Endometrial microvascular endothelial cells (primary cell): ENCODE results near the gene PC. TPM values are rescaled to one million over a fixed set of nuclear protein-coding genes. Genes with fewer than 3 reads are reported as not detected.

ENCODE experiments used
- in situ Hi-C: cut with HindIII; loops from 2 replicates; pipeline ENCODE4 v1.10.0; 2017; ENCODE audit warnings: low sequenced_read_pairs, low pct_unique_long_range_greater_than_20kb; ENCODE audit errors: inconsistent ontology term
- total RNA-seq: library from RNA; depleted of rRNA; stranded (reverse); fragments of >200 nt; gene quantifications from one replicate; pipeline ENCODE4 v1.2.3, GENCODE V29; 2015; ENCODE audit errors: inconsistent ontology term

The PC gene
- total RNA-seq, 1 donor from 2014 or later: 22.1 TPM

DNA sequence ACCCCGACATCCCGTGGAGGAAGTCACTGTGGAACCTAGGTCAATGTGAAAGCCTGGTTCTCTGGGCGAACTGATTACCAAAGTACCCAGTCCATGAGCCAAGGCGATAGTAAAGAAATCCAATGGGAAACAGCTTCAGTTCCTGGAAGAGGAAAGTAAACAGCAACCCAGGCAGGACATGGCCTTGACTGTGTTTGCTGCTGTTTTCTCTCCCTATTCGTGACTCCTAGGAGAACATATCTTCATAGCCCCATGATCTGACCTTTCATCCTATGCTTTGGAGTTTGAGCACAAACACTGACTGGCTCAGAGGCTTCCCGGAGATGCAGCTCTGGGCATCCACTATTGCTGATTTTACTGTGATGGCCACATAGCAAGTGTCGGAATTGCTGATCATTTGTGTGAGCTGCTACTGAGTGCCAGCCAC lies 56.2 kb downstream of the PC start:
- in situ Hi-C loops: no loop called here

DNA sequence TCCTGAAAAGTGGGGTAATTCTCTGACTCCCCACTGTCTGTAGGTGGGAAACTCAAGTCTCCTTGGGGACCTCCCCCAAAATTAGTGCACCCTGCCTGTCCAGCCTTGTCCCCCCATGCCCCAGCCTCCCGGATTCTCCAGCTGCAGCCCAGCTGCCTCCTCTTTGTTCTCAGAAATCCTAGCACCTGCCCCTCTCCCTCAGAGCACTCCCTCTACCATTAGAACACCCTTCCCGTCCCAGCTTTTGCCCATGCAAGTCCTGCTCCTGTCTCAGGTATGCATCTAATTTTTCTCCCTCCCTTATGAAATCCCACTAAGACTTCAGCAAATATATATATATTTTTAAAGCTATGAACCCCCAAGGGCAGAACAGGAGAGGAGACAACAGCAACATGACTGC lies 64.0 kb downstream of the PC start:
- in situ Hi-C loops: no loop called here

DNA sequence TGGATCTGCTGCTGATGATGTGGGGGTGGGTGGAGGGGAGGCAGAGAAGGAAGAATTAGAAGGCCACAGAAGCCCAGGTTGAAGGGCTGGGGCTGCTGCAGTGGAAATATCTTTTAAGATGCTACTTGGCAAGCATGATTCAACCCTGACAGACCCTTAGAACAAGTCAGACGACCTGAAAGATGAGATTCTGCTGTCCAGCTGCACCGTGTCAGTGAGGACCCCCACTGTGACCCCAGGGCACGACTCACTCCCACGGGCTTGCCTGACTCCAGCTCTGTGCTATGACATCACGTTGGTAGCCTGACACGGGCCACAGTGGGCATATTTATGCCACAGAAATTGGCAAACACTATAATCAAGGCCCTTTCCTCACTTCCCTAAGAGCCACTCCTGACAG lies 65.3 kb downstream of the PC start:
- in situ Hi-C loops: no loop called here

DNA sequence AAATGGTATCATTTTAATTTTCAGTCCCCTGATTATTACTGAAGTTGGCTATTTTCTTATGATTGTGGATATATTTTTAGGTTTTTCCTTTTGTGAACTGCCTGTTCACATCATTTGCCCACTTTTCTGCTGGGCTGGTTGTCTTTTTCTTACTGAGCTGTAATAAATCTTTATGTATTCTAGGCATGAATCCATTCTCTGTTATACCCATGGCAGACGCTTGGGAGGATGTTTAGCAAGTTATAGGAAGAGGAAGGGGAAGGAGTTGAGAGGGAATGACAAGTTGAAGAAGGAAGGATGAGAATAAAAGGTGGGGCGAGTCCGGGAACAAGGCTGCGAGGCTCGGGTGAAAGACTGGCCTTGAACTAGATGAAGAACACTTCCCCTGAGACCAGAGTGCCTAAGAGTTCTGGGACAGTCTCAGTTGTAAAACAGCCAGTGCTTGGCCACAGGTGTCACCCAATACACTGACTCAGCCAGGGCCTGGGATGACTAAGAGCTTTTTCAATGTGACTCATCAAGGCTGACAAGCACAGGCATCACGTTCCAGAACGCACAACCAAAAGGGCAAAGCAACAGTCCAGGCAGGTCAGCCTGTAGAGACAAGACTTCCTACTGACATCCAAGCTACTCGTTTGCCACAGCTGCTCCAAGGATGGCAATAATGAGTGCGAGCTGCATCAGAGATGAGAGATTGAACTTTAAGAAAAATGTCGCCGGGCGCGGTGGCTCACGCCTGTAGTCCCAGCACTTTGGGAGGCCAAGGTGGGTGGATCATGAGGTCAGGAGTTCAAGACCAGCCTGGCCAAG lies 66.1 kb downstream of the PC start:
- in situ Hi-C loops: no loop called here

DNA sequence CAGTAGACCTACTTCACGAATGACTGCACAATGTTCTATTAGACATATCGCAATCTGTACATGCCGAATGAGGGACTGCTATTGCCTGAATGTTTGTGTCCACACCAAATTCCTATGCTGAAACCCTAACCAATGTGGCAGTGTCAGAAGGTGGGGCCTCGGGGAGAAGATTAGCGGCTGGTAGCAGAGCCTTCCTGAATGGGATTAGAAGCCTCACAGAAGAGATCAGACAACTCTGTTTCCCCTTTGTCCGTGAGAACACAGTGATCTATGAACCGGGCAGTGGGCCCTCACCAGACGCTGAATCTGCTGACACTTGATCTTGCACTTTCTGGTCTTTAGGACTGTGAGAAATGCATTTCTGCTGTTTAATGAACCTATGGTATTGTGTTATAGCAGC lies 68.2 kb downstream of the PC start:
- in situ Hi-C loops: no loop called here

DNA sequence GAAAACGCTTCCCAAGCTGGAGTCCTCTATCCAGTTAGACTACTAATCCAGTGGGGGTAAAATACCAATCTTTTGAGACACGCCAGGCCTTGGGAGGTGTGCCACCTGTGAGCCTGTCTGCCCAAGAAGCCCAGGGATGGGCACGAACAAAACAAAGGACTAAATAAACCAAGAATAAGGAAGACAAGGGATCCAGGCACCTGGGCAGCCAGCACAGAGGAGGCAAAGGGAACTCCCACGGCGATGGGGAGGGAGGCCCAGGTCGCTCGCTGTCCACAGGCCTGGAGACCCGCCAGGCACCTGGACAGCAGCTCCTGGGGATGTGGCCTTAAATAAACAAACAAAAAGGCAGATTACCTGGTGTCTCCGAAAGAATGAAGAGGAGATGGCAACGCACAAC lies 69.9 kb downstream of the PC start:
- in situ Hi-C loops: no loop called here

DNA sequence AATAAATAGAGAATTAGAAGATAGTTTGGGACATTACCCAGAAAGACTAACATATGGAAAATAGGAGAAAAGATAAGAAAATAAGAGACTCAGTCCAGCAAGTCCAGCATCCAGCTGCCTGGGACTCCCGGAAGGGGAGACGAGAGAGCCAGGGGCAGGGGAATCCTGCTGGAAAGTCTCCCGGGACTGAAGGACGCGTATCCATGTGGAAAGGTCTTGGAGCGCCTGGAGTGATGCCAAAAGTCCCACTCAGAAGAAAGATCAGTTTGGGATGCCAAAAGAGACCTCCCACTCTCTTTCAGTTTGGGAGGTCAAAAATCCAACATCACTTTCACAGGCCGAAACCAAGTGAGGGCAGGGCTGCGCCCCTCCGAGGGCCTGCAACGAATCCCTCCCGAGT lies 70.7 kb downstream of the PC start:
- in situ Hi-C loops: no loop called here

DNA sequence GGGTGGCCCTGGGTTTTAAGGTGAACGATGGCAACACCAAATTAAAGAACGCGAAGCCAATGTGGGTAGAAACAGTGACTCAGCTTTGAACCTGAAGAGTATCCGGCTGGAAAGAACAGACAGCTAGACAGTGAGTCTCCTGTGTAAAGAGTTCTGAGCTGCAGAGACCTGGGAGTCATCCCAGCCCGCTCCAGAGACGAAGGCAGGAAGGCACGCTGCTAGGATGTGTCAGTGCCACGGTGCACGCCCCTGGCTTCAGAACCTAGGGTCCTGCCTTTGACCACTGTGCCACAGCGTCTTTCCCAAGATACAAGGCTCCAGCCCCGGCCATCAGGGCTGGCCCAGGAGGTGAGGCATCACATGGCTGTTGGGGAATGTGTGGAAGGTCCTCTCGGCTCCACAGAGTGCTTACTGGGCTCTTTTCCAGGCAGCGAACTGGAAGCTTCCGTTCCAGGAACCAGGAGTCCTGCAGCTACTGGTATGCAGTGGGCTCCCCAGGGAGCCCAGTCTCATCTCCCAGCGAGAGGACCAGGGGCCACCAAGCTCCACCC lies 71.4 kb downstream of the PC start:
- in situ Hi-C loops: no loop called here

DNA sequence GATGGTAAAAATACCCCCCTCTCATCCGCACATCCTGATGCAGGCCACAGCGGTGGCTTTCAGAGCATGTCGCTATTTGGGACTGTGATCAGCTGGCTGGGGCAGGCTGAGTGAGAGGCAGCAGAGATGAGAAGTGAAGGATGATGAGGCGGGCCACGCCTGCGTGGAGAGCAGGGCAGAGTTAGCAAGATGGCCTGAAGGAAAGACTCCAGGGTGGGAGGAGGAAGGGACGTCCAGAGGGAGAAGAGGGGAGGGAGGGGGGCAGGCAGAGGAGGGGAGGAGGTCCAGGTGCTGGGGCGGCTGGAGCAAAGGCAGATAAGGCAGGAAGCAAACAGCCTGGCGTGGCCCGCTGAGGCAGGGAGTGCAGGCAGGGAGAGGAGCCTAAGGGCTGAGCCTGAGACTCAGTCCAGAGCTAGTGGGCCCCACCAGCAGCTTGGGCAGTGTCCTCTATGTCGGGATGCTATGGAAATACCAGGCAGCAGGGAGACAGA lies 72.2 kb downstream of the PC start:
- in situ Hi-C loops: no loop called here

DNA sequence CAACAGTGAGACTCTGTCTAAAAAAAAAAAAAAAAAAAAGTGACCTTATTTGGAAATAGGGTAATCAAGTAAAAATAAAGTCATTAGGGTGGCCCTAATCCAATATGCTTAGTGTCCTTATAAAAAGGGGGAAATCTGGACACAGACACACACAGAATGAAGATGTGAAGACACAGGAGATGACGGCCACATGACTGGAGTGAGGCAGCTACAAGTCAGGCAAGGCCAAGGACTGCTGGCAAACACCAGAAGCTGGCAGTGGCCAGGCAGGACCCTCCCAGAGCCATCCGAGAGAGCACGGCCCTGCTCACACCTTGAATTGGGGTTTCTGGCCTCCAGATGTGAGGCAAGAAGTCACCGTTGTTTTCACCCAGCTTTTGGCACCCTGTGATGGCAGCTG lies 72.7 kb downstream of the PC start:
- in situ Hi-C loops: no loop called here

DNA sequence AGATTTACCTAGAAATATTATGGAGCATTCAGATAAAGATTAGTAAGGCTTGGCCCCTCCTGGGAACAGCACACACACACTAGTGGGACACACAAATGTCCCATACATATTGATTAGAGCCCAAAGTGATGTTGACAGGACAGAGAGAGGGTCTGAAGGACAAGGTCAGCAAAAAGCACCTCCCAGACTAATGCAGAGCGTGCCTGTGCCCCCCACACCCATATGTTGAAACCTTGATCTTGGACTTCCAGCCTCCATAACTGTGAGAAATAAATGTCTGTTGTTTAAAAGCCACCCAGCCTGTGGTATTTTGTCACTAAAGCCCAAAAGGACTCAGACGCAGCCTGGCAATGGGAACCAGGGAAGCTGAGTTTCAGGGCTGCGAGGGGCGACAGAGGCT lies 73.7 kb downstream of the PC start:
- in situ Hi-C loops: no loop called here

DNA sequence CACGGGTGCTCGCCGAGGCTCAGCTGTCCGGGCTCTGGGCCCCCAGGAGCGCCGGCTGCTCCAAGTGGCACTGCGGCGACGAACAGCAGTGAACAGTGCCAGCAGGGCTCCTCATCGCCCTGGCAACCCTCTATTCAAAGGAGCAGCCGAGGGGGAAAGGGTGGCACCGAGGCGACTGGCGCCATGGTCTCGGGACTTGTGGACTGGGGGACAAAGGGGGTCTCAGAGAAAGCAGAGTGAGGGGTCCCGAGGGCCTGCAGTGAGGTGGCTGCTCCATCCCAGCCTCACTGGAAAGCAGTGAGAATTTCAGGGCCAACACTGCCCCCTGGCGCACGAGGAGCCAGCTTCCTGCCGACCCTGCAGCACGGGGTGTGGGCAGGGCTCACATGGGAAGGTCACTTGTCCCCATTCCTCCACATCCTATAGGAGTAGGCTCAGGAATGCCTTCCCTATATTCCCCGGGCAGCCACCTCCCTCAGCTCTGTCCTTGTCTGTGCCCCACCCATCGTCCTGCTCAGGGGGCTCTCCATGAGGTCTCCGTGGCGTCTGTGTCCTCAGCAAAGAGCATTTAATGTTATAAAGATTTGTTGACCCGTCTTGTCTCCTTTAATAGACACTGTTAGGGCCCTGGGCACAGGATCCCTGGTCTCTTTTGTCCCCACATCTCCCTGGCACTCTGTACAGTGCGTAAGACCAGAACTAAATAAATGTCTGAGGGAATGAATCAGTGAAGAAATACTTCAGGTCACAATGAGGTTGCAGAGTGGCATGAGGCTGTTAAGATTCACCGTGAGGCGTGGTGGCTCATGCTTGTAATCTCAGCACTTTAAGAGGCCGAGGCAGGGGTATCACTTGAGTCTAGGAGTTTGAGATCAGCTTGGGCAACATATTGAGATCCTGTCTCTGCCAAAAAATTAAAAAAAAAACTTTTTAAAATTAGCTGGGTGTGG lies 74.9 kb downstream of the PC start:
- in situ Hi-C loops: no loop called here

DNA sequence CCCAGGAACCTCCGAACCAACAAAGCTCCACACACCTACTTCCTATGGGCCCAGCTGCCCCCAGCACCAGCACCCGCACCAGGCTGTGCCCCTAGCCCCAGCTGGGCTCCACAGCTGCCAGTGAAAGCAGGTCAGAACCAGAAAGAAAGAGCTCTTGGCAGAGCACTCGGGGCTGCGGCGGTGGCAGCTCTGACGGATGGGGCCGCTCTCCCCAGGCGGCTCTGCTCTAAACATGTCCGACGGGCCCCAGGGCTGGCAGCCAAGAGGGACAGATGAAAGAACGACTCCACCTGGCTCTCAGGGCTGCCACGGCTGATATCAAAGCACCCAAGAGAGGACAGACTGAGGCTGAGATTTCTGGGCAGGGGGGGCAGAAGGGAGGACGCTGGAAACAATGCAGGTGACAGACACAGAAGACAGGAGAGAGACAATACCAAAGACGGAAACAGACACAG lies 75.6 kb downstream of the PC start:
- in situ Hi-C loops: no loop called here

DNA sequence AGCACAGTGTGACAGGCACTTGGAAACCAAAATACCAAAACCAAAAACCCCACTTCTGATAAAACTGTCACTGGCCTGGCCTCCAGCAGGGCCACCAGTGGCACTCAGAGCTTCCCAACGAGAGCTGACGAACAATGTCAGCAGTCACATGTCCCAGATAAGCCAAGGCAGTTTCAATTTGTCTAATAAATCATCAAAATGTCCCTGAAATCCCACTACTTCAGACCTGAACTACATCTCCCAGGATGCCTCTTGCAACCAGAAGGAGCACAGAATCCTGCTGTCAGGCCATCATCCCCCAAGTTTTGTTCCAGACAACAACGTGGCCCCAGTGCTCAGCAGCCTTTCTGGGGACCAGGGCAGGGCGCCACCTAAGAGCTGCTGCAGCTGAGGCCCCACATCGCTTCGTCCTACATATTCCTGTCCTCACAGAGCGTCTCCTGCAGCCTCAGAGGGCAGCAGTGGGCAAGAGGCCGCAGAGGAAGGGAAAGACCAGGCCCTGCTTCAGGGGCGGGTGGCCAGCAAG lies 76.2 kb downstream of the PC start:
- in situ Hi-C loops: no loop called here

DNA sequence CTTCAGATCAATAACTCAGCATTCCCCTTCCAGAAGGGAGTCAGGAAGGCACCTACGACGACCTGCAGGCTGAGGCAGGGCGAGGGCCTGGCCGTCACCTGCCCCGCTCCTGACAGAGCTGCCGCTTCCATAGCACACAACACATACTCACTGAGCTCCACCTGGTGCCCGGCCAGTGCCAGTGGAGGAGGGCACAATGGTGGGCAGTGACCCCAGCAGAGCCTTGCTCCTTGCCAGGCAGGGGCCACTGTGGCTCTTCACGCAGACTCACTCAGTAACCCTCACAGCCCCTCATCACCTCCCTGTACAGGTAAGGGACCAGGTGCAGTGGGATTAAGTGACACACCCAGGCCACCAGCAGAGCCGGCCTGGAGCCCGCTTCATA lies 76.7 kb downstream of the PC start:
- in situ Hi-C loops: no loop called here

DNA sequence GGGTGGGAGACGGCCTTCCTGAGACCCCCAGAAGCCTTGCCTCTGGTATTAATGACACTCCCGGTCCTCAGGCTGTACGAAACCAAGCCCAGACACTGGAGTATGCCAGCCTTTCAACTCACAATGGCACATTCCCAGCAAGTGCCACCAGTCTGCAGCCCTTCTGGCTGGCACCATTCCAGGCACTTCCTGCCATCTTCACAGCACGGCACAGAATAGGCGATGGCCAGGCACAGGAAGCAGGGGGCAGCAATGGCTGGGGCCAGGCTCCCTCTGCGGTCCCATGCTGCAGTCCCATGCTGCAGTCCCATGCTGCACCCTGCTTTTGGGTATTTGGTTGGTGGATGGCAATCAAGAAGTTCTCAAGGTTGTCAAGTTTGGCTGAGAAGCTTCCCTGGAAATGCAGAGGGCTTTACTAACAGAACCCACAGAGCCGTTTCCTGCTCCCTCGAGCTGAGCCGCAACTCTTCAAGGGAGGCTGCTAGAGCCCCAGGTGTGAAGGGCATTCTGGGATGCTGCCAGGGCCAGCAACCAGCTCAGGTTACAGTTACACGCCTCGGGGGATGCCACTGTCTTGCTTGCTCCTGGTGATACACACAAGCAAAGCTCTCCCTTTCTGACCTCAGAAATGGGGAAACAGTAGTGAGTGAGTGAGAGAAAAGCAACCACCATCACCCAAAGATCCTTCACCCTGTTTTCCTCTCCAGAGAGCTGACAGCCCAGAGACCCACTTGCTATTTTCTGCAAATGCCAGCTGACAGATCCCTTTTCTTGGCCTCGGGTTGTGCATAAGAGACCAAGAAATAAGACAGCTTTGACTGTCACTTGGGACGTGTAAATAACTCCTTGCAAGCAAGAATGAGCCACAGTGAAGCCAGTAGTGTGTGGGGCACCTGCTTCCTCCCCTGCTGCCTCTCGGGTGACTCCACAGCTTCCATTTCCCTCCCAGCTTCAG lies 77.4 kb downstream of the PC start:
- in situ Hi-C loops: no loop called here

DNA sequence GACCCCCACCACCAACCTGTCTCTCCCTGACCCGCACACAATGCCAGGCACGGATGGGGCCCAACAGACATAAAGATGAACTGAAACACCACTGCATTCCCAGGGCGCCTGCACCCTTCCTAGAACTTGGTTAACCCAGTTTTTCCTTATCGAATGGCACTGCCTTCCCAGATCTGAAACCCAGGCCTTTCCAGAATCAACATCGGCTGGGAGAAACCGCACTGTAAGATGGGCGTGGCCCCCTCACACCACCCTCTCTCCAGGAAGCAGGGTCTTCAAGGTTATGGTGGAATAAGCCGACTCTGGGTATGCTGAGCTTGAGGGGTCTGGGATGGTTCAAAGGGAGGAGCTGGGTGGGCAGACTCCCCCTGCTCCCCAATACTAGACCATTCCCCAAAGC lies 78.2 kb downstream of the PC start:
- in situ Hi-C loops: no loop called here

DNA sequence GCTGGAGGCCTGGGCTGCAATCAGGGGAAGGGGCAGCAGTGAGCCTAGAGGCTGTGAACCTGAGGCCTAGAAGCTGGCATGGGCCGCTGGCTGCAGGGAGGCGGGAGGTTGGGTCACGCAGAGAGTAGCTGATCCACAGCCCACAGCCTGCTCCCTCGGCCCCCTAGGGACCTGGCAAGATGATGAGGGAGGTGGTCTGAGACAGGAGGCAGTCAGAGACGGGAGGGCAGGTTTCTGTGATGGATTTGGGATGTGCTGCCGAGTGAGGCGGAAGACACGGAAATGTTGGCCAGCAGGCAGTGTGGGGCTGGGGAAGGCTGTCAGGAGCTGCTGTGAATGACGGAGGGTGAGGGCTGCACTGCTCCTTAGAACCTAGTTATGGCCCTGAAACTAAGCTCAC lies 78.6 kb downstream of the PC start:
- in situ Hi-C loops: no loop called here
